Activated CD8-positive, alpha-beta memory T cell treated with anti-CD3 and anti-CD28 coated beads for 1 hour (primary cell): Measurements from ENCODE around the gene IL32.

ENCODE experiments used
- DNase-seq, 2 donors: peaks; one replicate each; pipeline ENCODE4 v3.0.0-alpha.2; 2020; ENCODE audit warnings: low read depth in 1 of 2; ENCODE audit errors: extremely low read depth in 1 of 2

IL32 gene

DNA sequence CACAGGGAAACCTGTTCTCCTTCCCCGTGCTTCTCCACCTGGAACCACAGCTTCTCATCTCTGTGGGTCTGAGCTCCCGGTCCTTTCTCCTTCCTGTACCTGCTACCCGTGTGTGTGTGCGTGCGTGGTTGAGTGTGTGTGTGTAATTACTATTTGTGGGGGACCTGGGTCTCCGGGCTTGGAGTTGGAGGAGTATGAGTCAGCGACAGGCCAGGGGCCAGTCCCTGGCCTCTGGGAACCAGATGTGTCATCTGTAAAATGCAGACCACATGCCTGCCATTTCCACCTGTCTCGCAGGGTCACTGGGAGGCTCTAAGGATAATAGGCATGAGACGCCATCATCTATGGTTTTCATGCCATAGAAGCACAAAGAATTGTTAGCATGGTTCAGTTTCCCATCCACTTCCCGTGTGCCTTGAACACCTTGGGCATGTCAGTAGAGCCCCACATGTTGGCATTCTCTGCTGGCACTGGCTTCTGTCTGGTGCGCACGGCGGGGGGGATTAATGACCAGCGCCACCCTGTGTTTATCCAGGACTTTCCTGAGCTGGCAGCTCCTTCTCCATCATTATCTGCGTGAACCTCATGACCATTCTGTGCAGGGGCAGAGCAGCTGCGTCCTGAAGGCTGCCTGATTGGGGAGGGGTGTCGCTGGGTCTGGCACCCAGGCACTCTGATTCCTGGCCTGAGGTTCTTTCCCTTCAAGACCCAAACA, 48.5 kb downstream of the IL32 start:
- DNase-seq: no peak

DNA sequence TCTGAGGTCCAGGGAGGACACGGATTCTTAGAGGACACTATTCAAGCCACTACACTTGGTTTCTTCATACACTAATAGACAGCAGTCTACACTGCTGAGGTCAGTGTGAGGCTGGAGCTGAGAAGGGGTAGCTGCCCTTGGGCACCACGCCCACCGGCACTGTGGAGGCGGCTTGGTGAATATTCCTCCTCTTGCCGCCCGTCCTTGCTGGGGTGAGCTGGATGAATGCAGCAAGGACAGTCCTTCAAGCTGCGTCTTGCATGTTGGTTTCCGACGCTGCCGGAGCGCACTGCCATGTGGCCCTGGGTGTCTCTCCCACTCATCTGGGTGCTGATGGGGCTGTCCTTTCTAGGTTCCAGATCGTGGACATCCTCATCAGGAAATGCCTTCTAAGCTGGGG, 49.6 kb downstream of the IL32 start:
- no peak for DNase-seq

DNA sequence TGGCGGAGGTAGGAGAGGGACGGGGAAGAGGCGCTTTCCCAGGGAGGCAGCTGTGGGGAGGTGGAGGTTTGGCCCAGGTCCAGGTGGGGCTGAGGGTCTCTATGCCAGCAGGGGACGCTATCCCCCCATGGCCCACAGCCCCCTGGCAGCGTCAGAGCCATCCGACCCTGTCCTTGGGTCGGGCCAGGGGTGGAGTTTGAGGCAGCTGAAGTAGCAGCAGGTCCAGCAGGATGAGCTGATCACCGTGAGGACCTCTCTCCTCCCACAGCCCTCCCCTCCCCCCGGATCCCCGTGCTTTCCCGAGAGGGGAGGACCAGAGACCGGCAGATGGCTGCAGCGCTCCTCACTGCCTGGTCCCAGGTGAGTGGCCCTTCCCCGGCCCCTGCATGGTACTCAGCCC, 50.1 kb downstream of the IL32 start:
- no peak for DNase-seq

DNA sequence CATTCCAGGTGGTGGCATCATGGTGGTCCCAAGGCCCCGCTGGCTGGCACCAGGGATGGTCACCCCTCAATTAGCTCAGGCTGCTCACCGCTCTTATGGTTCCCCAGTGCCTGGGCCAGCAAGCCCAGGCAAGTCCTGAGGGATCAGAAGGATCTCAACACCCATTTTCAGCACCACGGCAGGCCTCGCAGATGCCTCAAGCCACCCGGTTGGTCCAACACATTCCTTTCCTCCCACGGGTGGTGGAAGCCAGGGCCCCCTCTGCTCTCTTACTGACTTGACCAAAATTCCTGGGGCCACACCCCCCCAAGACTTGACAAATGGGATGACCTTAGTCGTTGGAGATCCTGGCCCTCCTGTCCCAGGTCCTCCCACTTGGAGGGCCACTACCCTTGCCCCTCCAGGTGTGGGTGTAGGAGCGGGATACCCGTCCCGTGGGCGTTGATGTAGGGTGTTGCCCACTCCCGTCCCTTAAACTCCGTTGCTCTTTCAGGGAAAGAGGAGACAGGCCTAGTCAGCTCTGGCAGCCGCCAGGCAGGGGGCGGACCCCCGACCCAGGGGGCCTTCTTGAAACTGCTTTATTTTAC, 52.9 kb downstream of the IL32 start:
- DNase-seq: no peak

DNA sequence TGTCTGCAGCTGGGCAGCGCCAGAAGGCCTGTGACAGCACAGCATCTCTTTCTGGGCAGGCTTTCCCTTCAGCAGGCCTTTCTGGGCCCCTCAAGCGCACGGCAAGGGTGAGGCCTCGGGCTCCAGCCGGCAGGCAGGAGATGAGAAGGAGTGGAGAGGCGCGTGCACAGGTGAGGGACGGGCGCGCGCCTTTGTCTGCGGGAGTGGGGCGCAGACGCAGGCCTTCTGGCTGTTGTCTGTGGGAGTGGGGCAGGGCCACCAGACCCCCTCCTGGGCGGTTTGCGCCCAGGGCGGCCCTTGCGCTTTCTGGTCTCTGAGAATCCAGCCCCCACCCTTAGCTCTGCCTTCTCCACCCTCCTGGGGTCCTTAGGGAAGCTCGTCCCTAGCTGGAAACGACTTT, 53.4 kb downstream of the IL32 start:
- DNase-seq: no peak
